Endometrial microvascular endothelial cells (primary cell): Measurements from ENCODE around the gene ZSCAN18. TPM values are rescaled to one million over a fixed set of nuclear protein-coding genes. Genes with fewer than 3 reads are reported as not detected.
"Not testable (repeated sequence)": the region's sequence is repeated elsewhere in the genome, so short reads cannot be mapped to it uniquely, and the experiment has no call there.

Experiments
- in situ Hi-C: cut with HindIII; loops from 2 replicates; pipeline ENCODE4 v1.10.0; 2017; ENCODE audit warnings: low sequenced_read_pairs, low pct_unique_long_range_greater_than_20kb; ENCODE audit errors: inconsistent ontology term
- total RNA-seq: library from RNA; depleted of rRNA; stranded (reverse); fragments of >200 nt; gene quantifications from one replicate; pipeline ENCODE4 v1.2.3, GENCODE V29; 2015; ENCODE audit errors: inconsistent ontology term

The ZSCAN18 gene, protein sequence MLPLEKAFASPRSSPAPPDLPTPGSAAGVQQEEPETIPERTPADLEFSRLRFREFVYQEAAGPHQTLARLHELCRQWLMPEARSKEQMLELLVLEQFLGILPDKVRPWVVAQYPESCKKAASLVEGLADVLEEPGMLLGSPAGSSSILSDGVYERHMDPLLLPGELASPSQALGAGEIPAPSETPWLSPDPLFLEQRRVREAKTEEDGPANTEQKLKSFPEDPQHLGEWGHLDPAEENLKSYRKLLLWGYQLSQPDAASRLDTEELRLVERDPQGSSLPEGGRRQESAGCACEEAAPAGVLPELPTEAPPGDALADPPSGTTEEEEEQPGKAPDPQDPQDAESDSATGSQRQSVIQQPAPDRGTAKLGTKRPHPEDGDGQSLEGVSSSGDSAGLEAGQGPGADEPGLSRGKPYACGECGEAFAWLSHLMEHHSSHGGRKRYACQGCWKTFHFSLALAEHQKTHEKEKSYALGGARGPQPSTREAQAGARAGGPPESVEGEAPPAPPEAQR
- total RNA-seq = 4.8 TPM

DNA sequence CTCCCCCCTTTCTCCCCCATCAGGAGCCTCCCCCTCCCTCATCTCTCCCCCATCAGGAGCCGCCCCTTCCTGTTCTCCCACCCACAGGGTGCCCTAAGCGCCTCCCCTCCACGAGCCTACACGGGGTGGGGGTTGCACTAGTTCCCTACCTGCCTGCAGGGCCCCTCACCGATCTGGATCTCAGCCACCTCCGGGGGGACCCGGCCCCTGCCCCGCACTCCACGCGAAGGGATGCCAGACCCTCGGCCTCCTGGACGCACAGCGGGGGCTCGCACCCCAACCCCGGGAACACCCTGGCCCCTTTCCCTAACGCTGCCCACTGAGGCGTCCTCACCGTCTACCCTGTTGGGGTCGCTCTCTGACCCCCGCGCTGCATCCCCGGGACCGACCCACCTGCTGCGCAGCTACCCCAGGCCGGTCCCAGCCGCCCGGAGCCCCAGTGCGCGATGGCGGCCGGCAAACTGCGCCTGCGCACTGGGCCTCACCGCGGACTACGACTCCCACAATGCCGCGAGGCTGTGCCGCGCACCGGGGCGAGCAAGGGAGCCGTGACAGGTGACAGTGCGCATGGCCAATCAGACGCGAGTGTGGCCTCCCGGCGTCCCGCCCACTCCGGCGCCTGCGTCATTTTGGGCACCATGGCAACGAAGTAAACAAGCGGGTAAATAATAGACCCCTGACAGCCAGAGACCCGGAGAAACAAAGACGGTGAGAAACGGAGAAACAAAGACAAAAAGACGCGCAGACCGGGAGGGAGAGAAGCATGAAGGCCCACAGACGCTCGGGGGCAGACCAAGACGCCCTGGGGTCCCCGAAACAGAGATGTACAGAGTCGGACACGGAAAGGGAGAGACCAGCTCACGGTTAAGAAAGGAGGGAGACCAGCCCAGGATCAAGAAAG lies at the start of gene ZSCAN18:
TSS of gene ZSCAN18 (minus strand) at position 451 of the 901 bp plus-strand sequence. CDS start 7,964 bp downstream, outside the sequence.
- in situ Hi-C loops = no loop called here

DNA sequence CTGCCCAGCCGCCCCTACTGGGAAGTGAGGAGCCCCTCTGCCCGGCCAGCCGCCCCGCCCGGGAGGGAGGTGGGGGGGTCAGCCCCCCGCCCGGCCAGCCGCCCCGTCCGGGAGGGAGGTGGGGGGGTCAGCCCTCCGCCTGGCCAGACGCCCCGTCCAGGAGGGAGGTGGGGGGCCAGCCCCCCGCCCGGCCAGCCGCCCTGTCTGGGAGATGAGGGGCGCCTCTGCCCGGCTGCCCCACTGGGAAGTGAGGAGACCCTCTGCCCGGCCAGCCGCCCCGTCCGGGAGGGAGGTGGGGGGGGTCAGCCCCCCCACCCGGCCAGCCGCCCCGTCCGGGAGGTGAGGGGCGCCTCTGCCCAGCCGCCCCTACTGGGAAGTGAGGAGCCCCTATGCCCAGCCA lies 49.4 kb upstream of the ZSCAN18 start:
- in situ Hi-C loops = not testable (repeated sequence)

DNA sequence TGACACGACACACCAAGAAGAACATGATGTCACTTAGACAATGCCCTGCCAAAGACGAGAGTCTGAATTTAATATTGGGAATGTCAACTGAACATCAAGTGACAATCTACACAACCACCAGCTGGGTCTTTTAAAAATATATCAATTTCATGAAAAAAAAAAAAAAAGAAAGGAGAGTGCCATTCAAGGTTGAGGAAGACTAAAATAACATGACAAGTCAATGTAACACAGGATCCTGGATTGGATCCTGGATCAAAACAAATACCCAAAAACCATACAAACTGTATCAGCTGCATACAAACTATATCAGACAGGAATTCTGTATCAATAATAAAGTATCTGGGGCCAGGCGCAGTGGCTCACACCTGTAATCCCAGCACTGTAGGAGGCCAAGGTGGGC lies 47.8 kb upstream of the ZSCAN18 start:
- in situ Hi-C loops = no loop called here

DNA sequence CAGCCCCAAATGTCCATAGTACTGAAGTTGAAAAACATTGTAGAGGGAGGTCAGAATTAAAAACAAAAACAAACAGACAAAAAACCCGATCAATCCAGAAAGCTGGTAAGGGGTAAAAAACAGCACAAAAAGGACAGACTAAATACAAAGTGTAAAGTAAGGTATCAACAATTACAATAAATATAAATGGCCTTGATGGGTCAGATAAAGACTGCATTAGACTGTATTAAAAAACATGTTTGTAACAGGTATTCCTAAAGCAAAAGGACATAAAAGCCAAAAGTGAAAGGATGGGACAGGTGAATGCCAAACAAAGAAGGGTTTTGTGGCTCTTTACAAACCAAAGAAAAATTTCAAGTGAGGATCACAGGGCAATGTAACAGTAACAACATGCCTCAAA lies 36.2 kb upstream of the ZSCAN18 start:
- in situ Hi-C loops = no loop called here

DNA sequence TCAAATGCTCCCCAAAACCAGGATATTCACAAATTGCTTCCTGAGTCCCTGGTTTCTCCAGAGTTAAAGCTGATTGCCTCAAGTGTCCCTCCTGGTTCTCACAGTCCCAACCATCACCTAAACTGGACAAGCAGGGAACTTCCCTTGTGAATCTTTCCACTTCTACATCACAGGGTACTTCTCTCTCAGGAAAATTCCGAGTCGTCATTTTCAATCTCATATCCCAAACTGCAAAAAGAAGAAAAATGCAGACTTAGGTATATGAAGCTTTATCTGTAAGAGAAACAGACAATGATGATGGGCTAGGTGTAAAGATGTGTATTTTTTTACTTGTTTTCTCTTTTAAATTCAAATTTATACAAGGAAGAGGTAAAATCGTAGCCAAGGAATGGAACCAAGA lies 31.3 kb upstream of the ZSCAN18 start:
- in situ Hi-C loops = no loop called here

DNA sequence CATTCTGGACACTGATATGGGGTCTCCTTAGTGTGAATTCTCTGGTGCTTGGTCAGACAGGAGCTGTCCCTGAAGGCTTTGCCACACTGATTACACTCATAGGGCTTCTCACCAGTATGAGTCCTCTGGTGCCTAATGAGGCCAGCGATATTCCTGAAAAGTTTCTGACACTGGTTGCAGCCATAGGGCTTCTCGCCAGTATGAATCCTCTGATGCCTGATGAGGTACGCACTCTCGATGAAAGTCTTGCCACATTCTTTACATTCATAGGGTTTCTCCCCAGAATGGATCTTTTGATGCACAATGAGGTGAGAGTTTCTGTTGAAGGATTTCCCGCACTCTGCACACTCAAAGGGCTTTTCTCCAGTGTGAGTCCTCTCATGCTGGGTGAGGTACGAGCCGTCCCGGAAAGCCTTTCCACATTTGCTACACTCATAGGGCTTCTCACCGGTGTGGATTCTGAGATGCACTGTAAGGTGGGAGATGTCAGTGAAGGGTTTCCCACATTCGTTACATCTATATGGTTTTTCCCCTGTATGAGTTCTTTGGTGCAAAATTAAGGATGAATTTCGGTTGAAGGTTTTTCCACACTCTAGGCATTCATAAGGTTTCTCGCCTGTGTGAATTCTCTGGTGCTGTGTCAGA lies 30.1 kb upstream of the ZSCAN18 start:
- in situ Hi-C loops = no loop called here

DNA sequence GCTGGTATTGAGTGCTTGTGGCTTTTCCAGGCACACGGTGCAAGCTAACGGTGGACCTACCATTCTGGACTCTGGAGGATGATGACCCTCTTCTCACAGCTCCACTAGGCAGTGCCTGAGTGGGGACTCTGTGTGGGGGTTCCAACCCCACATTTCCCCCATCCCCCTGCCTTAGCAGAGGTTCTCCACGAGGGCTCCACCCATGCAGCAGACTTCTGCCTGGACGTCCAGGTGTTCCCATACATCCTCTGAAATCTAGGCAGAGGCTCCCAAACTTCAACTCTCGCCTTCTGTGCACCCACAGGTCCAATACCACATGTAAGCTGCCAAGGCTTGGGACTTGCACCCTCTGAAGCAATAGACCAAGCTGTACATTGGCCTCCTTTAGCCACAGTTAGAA lies 25.3 kb upstream of the ZSCAN18 start:
- in situ Hi-C loops = no loop called here

DNA sequence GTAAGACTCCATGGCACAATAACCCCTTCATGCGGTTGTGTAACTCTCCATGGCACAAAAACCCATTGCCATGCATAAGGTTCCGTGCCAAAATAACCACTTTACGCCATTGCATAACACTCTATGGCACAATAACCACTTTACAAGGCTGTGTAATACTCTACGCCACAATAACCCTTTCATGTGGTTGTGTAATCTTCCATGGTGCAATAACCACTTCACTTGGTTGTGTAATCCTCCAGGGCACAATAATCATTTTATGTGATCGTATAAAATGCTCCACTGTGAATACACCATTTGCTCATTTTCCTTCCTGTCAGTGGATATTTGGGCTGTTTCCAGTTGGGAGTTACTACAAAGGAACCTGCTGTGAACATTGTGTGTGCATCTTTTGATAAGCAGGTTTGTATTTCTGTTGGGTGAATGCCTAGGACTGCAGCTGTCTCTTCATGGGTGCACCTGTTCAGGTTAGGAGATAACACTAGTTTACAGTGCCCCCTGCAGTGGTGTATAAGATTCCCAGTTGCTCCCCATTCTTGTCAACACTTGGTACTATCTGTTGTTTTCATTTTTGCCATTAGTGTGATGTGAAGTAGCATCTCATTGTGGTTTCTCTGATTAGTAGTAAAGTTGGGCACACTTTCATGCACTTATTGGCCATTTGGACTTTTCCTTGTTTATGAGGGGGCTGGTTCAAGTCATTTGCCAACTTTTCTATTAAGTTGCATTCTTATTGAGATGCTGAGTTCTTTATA lies 21.1 kb upstream of the ZSCAN18 start:
- in situ Hi-C loops = no loop called here

DNA sequence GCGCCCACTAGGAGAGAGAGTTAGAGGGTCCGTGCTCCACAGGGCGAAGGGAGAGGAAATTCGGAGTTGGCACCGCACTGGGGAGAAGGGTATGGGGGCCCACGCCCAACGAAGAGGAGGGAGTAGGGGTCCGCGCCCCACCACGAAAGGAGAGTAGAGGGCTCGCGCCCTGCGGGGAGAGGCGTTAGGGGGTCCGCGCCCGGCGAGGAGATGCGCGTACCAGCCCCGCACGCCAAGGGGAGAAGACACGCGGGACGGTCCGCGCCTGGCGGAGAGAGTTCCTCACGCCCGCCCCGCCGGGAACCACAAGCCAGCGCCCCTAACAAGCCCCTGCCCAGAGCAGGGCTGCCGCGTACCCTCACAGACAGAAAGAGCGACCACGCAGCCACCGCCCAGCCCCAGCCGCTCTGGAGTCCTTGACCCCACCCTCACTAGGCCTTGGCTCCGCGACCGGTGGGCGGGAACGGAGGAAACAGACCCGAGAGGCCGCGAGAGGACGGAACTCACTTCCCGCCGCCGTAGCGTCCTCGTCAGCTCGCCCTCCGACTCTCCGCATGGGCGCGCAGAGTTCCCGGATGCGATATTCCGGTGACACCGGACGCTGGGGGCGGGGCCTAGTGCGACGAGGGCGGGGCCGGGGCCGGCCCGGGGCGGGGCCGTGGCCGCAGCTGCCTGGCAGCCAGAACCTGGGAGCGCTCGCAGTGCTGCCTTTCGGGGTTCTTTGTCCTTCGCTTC lies 20.0 kb upstream of the ZSCAN18 start:
- in situ Hi-C loops = no loop called here

DNA sequence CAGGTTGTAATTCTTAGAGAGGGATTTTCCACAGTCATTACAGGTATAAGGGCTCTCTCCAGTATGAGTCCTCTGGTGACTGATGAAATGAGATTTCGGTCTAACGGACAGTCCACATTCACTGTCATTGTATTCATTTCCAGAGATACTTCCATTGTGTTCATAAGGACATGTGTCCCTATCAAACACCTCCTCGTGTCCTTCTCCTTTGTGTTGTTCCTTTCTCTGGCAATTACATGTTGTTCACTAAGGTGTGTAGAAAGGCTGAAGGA lies 10.5 kb upstream of the ZSCAN18 start:
- in situ Hi-C loops = no loop called here

DNA sequence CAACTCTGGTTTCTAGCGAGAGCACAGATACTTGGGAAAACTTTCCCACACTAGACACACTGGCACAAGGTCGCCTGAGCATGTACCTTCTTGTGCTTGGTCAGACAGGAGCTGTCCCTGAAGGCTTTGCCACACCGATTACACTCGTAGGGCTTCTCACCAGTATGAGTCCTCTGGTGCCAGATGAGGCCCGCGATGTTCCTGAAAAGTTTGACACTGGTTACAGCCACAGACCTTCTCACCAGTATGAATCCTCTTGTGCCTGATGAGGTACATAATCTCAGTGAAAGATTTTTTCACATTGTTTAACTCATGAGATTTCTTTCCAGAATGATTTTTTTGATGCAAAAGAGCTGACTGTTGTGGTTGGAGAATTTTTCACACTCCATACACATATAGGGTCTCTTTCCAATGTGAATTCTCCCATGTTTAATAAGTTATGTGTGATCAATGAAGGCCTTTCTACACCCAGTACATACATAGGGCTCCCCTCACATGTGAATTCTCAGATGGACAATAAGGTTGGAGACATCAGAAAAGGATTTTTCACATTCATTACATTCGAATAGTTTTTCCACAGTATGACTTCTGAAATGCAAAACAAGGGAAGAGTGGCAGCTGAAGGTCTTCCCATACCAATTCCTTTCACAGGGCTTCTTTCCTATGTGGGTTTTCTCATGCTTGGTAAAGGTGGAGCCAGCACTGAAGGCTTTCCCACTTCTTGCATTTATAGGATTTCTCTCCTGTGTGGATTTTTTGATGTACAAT lies 9.9 kb upstream of the ZSCAN18 start:
- in situ Hi-C loops = no loop called here

DNA sequence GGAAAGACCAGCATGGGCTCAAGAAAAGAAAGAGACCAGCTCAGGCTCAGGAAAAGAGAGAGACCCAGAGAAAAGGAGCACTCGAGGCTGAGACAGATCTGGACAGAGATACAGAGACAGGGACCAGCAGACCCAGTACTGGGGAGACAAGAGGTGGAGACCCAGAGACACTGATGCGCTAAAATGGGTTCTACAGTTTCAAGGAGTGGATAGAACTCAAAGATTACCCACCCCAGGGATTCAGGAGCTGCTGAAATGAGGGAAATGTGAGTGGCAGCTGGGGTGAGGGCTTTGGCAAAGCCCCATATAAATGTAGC lies 609 bp upstream of the ZSCAN18 start:
- in situ Hi-C loops = no loop called here

DNA sequence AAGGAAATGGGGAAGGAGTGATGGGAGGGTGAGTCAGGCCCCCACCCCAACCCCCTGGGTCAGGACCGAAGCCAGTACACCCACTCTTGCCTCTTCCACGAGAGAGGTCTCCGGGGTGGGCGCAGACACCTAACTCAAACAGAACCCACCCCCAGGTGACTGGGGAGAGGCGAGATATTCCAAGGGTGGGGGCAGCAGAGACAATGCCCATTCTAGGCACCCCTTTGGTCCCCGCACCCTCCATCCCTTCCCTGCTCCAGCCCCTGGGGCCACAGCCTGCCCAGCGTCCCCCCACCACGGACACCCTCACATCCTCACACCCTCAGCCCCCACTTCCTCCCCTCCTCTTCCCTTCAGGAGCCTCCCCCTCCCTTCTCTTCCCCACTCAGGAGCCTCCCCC lies 682 bp downstream of the ZSCAN18 start:
- in situ Hi-C loops = no loop called here

DNA sequence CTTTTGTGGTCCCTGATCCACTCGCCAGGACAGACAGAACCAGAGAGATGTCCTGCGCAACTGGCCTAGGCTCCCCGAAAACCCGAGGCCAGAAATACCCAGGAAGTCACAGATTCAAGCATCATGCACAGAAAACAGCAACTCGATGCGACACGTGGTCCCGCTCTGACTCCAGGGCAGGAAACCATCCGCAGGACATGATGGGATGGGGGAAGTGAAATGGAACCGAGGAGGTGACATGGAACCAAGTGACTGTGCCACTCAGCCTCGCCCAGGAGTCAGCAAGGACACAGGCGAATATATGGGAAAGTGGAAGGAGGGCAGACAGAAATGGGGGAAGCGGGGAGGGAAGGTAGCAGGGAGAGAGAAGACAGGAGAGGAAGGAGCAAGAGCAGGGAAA lies 1.1 kb downstream of the ZSCAN18 start:
- in situ Hi-C loops = no loop called here

DNA sequence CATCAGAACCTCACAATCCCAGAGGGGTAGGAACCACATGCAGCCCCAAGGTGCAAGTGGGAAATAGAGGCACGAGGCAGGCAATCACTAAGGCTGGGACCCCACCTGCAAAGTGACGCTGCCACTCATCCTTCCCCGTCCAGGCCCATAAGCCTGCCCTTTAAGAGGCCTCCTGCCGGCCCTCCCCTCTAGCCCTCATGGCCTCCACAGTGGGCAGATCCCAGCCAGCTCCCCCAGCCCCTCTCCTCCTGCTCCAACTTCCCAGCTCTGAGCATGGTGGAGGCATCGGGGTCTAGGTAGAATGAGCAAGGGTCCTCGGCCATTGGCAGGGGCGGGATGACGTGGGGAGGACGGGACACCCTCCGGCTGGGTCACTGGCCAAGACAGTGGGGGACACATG lies 2.7 kb downstream of the ZSCAN18 start:
- in situ Hi-C loops = no loop called here

DNA sequence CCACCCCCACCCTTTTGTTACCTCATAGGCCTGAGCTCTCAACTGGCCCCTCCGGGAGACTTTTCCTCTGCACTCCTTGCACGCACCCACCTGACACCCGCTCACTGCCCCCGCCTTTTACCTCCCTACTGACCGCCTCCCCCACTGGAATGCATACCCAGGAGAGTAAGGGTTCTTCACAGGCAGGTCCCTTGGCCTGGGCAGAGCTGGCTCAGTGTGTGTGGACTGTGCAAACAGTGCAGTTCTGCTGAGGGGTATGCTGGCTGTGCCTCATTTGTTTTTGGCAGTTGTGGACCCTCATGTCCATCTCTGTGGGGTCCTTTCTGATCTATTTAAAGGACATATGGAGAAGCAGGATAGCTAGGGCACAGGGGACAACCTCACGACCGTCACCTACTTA lies 5.0 kb downstream of the ZSCAN18 start:
- in situ Hi-C loops = no loop called here

DNA sequence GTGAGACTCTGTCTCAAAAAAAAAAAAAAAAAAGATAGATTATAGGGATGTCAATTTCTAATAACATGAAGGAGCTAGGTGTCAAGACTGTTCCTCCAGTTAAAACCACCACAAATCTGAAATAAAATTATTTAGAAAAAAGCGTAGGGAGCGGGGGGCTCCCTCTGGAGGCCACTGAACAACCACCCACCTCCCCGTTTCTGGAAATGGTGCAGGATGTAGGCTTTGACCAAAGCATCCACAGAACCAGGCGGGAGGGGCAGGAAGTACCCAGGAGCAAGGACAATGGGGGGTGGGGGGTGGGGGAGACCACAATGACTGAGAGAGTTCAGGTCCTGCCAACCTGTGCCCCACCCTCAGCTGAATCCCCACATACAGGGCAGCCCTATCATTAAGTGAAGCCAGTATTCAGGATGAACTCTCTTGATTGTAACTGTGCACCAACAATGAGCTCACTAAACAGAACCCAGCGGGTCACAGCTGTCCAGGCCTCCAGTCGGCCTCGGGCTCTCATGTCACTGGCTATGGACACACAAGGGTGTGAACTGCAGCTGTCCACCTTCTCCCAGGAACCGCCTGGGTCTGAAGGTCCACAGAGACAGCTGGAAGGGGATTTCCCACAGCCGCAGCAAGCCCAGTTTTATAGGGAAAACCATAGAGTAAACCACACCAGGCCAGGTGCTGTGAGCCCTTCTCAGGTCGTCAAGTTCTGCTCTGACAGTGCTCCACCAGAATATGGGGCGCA lies 6.6 kb downstream of the ZSCAN18 start:
- in situ Hi-C loops = no loop called here
